ENCODE results near the gene DNAJB11.

DNA sequence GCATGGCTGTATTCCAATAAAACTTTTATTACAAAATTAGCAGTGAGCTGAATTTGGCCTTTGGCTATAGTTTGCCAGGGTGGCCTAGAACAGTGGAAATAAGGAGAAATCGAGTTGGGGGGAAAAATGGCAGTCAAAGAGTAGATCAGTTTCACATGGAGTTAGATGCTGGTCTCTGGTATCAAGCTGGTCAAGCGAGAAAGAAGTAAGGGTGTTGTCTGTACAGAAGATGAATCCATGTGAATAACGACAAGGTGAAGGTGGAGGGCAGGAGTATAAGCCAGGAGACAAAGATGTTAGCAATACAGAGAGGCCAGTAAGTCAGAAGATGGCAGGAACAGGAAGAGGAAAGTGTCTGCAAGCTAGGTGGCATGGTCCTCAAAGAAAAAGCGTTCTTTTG, 54.1 kb downstream of the DNAJB11 start:
- TF ChIP-seq, protein P1, sequence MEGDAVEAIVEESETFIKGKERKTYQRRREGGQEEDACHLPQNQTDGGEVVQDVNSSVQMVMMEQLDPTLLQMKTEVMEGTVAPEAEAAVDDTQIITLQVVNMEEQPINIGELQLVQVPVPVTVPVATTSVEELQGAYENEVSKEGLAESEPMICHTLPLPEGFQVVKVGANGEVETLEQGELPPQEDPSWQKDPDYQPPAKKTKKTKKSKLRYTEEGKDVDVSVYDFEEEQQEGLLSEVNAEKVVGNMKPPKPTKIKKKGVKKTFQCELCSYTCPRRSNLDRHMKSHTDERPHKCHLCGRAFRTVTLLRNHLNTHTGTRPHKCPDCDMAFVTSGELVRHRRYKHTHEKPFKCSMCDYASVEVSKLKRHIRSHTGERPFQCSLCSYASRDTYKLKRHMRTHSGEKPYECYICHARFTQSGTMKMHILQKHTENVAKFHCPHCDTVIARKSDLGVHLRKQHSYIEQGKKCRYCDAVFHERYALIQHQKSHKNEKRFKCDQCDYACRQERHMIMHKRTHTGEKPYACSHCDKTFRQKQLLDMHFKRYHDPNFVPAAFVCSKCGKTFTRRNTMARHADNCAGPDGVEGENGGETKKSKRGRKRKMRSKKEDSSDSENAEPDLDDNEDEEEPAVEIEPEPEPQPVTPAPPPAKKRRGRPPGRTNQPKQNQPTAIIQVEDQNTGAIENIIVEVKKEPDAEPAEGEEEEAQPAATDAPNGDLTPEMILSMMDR (IDR thresholded peaks at IDR 0.05), result no peak
- no peak for TF ChIP-seq POLR2A (IDR thresholded peaks at IDR 0.05)
